GM12801 (cell line): ENCODE measurements around the gene SNTB2.

ENCODE experiments used
- TF ChIP-seq, protein P1 (sequence below): IDR thresholded peaks from one replicate; pipeline ENCODE4 v1.5.1; 2011; ENCODE audit warnings: control low read depth; ENCODE audit not compliant: insufficient read length; ENCODE audit errors: extremely low read depth

The SNTB2 gene

DNA sequence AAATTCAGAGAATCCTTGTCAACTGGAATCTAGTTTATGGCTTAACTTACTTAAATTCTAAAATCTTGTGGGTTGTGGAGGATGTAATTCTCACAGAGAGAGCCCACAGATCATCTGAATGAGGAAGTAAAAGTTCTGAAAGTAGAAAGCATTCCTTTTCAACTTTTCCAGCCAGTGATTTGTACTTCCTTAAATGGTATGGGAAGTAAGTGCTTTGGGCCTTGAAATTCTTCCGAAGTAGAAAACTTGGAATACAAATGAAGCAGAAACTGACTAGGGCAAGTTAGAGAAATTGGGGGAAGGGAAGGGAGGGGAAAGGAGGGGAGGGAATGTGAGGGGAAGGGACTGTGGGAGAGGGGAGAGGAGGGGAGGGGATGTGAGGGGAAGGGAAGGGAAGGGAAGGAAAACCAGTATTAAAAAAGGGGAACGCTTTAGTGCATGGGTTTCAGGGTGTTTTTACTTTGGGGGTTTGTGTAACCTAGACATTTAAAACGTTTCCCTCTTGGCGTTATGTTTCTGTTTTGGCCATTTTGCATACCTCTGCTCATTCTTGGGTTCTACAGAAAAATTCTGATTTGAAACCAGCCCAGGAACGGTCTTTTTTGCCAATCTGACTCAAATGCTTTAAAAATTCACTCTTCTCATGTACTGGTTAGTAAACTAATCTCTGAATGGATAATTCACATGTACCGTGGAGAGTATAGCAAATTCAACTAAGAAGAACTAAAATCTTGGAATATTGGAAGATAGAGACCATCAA lies 15.5 kb upstream of the SNTB2 start:
- TF ChIP-seq, protein P1, sequence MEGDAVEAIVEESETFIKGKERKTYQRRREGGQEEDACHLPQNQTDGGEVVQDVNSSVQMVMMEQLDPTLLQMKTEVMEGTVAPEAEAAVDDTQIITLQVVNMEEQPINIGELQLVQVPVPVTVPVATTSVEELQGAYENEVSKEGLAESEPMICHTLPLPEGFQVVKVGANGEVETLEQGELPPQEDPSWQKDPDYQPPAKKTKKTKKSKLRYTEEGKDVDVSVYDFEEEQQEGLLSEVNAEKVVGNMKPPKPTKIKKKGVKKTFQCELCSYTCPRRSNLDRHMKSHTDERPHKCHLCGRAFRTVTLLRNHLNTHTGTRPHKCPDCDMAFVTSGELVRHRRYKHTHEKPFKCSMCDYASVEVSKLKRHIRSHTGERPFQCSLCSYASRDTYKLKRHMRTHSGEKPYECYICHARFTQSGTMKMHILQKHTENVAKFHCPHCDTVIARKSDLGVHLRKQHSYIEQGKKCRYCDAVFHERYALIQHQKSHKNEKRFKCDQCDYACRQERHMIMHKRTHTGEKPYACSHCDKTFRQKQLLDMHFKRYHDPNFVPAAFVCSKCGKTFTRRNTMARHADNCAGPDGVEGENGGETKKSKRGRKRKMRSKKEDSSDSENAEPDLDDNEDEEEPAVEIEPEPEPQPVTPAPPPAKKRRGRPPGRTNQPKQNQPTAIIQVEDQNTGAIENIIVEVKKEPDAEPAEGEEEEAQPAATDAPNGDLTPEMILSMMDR, result no peak

DNA sequence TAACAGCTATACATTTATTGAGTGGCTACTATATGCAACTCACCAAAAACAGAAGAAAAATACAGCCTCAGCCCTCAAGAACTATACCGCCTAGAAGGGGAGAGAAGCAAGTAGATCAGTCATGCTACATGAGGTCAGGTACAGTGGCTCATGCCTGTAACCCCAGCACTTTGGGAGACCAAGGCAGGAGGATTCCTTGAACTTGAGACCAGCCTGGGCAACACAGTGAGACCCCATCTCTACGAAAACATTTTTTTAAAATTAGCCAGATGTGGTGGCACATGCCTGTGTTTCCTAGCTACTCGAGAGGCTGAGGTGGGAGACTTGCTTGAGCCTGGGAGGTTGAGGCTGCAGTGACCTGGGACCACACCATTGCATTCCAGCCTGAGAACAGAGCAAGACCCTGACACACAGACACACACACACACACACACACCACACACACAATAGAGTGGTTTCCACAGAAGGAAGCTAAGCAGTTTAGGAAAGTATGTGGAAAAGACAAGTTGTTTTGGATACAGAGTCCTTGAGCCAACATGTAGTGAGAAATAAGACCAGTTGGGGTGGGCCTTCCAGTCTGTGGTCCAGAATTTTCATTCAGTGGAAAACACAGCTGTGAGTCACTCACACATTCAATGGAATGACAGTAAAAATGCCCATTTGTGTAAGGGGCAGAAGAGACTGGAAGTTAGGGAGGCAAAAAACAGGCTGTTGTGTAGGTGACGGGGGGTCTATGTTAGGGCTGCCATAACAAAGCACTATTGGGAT lies 10.7 kb upstream of the SNTB2 start:
- TF ChIP-seq, protein P1, result no peak

DNA sequence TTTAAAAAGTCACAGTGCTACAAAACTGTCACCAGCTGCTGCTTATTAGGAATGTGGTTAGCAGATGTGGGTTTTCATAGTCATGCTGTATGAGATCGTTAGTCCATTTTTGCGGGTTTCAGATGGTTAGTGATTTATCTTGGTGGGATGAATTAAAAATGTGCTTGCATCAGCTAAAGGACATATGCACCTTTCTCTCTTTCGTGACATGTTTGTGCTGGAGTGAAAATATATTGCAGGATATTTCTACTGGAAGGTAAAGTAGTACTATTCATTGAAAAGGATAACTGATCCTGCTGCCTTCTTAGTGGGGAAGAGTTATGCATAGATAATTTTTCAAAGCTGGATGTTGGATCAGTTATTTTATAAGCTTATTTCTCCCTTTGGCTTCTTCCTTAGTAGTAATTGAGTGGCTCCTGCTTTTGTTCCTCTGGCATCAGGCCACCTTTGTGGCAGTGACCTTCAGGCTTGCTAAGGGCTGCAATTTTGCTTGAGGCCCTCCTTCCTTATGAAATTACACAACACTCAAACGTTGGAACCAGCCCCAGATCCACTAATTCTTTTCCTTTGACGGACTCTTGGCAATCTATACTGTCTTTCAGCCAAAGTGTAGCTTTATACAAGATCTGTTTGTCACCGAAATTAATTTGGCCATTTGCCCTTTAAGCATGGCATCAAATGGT lies 7.5 kb upstream of the SNTB2 start:
- TF ChIP-seq, protein P1, result no peak

DNA sequence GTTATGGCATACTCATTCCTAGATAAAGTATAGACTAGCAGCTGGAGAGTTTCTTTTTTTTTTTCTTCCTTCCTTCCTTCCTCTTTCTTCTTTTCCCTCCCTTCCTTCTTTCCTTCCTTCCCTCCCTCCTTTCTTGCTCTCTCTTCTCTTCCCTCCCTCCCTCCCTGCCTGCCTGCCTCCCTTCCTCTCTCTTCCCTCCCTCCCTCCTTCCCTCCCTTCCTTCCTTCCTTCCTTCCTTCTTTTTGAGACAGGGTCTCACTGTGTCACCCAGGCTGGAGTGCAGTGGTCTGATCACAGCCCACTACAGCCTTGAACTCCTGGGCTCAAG lies 7.0 kb upstream of the SNTB2 start:
- TF ChIP-seq, protein P1, result no peak

DNA sequence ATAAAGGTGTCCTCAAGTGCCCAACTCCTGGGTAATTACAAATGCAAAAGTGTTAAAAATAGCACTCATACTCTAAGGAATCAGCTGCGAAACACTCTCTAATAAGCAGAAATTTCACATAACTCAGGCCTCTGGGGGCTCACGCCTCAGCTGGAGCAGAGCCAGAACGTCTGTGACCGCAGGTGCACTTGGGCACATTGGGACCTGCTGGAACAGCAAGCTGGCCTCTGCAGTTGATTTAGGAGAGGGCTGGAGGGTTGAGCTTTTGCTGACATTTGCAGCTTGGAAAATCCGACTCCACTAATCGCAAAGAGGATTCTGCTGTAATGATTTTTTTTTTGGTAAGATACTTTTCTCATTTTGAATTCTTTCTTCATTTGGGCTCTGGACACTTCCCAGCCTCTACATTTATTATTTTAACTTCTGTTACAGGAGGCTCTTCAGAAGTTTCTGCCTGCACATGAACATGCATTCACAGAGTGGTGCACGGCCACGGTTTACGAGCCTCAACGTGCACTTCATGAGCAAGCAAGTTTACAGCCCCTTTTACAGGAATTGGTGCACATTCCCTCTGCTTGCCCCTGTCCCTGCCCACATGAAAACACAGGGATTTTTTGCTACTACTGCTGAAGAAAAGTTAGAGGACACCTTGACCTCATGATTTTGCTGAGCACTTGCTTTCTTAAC lies 4.1 kb upstream of the SNTB2 start:
- TF ChIP-seq, protein P1, result no peak

DNA sequence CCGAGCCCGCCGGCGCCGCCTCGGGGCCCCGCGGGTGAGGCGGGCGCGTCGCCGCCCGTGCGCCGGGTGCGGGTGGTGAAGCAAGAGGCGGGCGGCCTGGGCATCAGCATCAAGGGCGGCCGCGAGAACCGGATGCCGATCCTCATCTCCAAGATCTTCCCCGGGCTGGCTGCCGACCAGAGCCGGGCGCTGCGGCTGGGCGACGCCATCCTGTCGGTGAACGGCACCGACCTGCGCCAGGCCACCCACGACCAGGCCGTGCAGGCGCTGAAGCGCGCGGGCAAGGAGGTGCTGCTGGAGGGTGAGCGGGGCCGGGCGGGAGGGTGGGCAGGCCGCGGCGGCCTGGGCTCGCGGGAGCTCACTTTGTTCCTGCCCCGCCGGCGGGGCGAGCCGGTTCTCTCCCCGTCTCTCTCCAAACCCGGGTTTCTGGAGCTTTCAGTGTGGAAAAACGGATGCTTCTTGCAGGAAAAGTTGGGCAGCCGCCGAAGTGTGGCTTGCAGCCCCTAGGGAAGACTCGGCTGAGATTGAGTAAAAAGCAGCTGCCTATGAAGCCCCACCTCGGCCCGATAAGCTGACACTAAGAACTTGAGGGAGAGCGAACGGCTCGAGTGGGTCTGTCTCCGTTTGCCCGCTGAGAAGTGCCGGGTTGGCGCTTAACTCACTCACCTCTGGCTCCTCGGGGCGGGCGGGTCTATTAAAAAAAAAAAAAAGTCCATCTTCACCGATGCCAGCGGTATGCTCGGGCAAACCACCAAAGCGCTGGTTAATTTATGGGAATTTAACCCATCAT lies 677 bp downstream of the SNTB2 start:
- TF ChIP-seq, protein P1, result no peak
